WTC11 (cell line): ENCODE measurements around the gene NOP56.
"Not testable (repeated sequence)": the region's sequence is repeated elsewhere in the genome, so short reads cannot be mapped to it uniquely, and the experiment has no call there.

Source experiments
- ATF6 ChIP-seq: sonication (generic); formaldehyde crosslinking; IDR thresholded peaks from 2 replicates; pipeline ENCODE4 v1.8.1; 2023; ENCODE audit warnings: mild to moderate bottlenecking, missing genetic modification reagents
- CREB1 ChIP-seq: sonication (generic); formaldehyde crosslinking; IDR thresholded peaks from 2 replicates; pipeline ENCODE4 v1.8.0; 2023; ENCODE audit warnings: mild to moderate bottlenecking, missing genetic modification reagents
- CTCF ChIP-seq: fragments of 200-600 bp; IDR thresholded peaks from 2 replicates; pipeline ENCODE4 v1.8.0; 2022; ENCODE audit warnings: antibody characterized with exemption
- FOXJ3 ChIP-seq: sonication (generic); formaldehyde crosslinking; IDR thresholded peaks from 2 replicates; pipeline ENCODE4 v1.9.0; 2021; ENCODE audit warnings: missing genetic modification reagents, mild to moderate bottlenecking, borderline replicate concordance
- IRF1 ChIP-seq: sonication (generic); formaldehyde crosslinking; IDR thresholded peaks from 2 replicates; pipeline ENCODE4 v1.8.0; 2023; ENCODE audit warnings: missing genetic modification reagents
- NR1H2 ChIP-seq: sonication (generic); formaldehyde crosslinking; IDR thresholded peaks from 2 replicates; pipeline ENCODE4 v1.9.0; 2021; ENCODE audit warnings: mild to moderate bottlenecking, moderate library complexity, missing genetic modification reagents
- SMAD3 ChIP-seq: sonication (generic); formaldehyde crosslinking; IDR thresholded peaks from 2 replicates; pipeline ENCODE4 v1.8.0; 2022; ENCODE audit warnings: missing genetic modification reagents, mild to moderate bottlenecking, borderline replicate concordance
- SP1 ChIP-seq: sonication (generic); formaldehyde crosslinking; conservative IDR thresholded peaks from 2 replicates; pipeline ENCODE4 v1.8.1; 2022; ENCODE audit warnings: missing genetic modification reagents
- ZNF121 ChIP-seq: sonication (generic); formaldehyde crosslinking; IDR thresholded peaks from 2 replicates; pipeline ENCODE4 v1.8.0; 2023; ENCODE audit warnings: missing genetic modification reagents

GRCh38 chr20:2682040-2682439 is 29.6 kb downstream of the NOP56 start:
- TF ChIP-seq CREB1; NR1H2 (CRISPR knock-in tag); SP1 (CRISPR knock-in tag); IRF1 (CRISPR knock-in tag); CTCF; SMAD3 (CRISPR knock-in tag); ATF6 (CRISPR knock-in tag); FOXJ3 (CRISPR knock-in tag); ZNF121 (CRISPR knock-in tag): not testable (repeated sequence)
